Endothelial cell of umbilical vein (primary cell): ENCODE measurements around the gene OLIG1. TPM values are rescaled to one million over a fixed set of nuclear protein-coding genes. Genes with fewer than 3 reads are reported as not detected.

ENCODE experiments used
- BruUV-seq: library from RNA; stranded (reverse); fragments of 400-500 nt; replicated peaks from 2 replicates; lab custom pipeline; 2021; lab: Mats Ljungman, UMichigan
- CTCF ChIA-PET: fragments of 300-600, 350-600 bp; sonication (Branson Sonifier 250); formaldehyde crosslinking; loops from one replicate; lab custom pipeline; 2021; ENCODE audit warnings: antibody characterized with exemption, inconsistent platforms; lab: Charles Lee
- POLR2A ChIA-PET: fragments of 300-600, 350-600 bp; sonication (Branson Sonifier 250); formaldehyde crosslinking; loops from one replicate; lab custom pipeline; 2021; ENCODE audit warnings: antibody characterized with exemption, inconsistent platforms; lab: Charles Lee
- DNase-seq: peaks from one replicate; pipeline ENCODE4 v3.0.0-alpha.2; 2011; ENCODE audit warnings: low read depth, low spot score
- FAIRE-seq: peaks from 2 replicates; lab custom pipeline; 2011; peaks lifted over from hg19 to GRCh38; lab: Jason Lieb, UNC
- H2AFZ ChIP-seq: 2 replicates; pipeline ENCODE4 v1.6.0; 2012; ENCODE audit warnings: low read depth, low read length, control low read depth, inconsistent platforms
- H3K27ac ChIP-seq: 2 replicates; pipeline ENCODE4 v1.5.1; 2011; ENCODE audit warnings: low read depth, mild to moderate bottlenecking, control low read depth, low read length, moderate library complexity; ENCODE audit not compliant: insufficient read depth
- H3K27me3 ChIP-seq, 2 experiments: 2 replicates each; pipeline versions ENCODE4 v1.6.0 to v1.6.1; 2011; ENCODE audit warnings: low read length in 2 of 2, mixed read lengths in 1 of 2; ENCODE audit not compliant: control insufficient read depth in 2 of 2, insufficient read depth in 2 of 2
- H3K36me3 ChIP-seq, 2 experiments: 2 replicates in 1 of 2; 3 replicates in 1 of 2; pipeline ENCODE4 v1.5.1; 2011; ENCODE audit warnings: low read length in 2 of 2, mild to moderate bottlenecking in 1 of 2, moderate library complexity in 1 of 2; ENCODE audit not compliant: control insufficient read depth in 2 of 2, insufficient read depth in 2 of 2; ENCODE audit errors: extremely low read depth in 1 of 2
- H3K4me1 ChIP-seq: 3 replicates; pipeline ENCODE4 v1.5.1; 2011; ENCODE audit warnings: mild to moderate bottlenecking, low read length; ENCODE audit not compliant: control insufficient read depth, insufficient read depth; ENCODE audit errors: extremely low read depth
- H3K4me2 ChIP-seq: 2 replicates; pipeline ENCODE4 v1.6.1; 2011; ENCODE audit warnings: low read length, control low read depth, mixed read lengths; ENCODE audit not compliant: insufficient read depth
- H3K4me3 ChIP-seq, 3 experiments: fragments of 200-600 bp in 1 of 3; sonication (generic), shearing (Covaris generic) in 1 of 3; replicated peaks in 1 of 3; 2 replicates each; pipeline ENCODE4 v1.5.1; 2011 to 2016; ENCODE audit warnings: control low read depth in 3 of 3, low read length in 3 of 3, mild to moderate bottlenecking in 2 of 3, inconsistent platforms in 1 of 3, low read depth in 1 of 3, moderate library complexity in 1 of 3; ENCODE audit not compliant: insufficient read depth in 1 of 3
- H3K79me2 ChIP-seq: 2 replicates; pipeline ENCODE4 v1.6.0; 2012; ENCODE audit warnings: low read length, inconsistent platforms; ENCODE audit not compliant: control insufficient read depth, insufficient read depth
- H3K9ac ChIP-seq: replicated peaks from 2 replicates; pipeline ENCODE3; 2011; ENCODE audit warnings: low read length, control low read depth; ENCODE audit not compliant: insufficient read depth; ENCODE audit errors: extremely low read depth
- H3K9me1 ChIP-seq: replicated peaks from 3 replicates; pipeline ENCODE4 v1.6.0; 2011; ENCODE audit warnings: mild to moderate bottlenecking, low read length; ENCODE audit not compliant: control insufficient read depth, insufficient read depth; ENCODE audit errors: extremely low read depth
- H3K9me3 ChIP-seq: replicated peaks from 2 replicates; pipeline ENCODE4 v1.5.1; 2012; ENCODE audit warnings: low read length, inconsistent platforms; ENCODE audit not compliant: control insufficient read depth, insufficient read depth
- H4K20me1 ChIP-seq: replicated peaks from 2 replicates; pipeline ENCODE3; 2011; ENCODE audit warnings: mild to moderate bottlenecking, low read length; ENCODE audit not compliant: control insufficient read depth, insufficient read depth; ENCODE audit errors: extremely low read depth
- EZH2 ChIP-seq: IDR thresholded peaks from 2 replicates; pipeline ENCODE4 v1.6.1; 2012; ENCODE audit warnings: borderline replicate concordance, low read depth, mild to moderate bottlenecking, moderate library complexity, low read length, inconsistent platforms; ENCODE audit not compliant: severe bottlenecking
- MAX ChIP-seq: IDR thresholded peaks from 2 replicates; pipeline ENCODE4 v1.6.1; 2011; ENCODE audit not compliant: insufficient read depth, insufficient read length
- MYC ChIP-seq: IDR thresholded peaks from one replicate; pipeline ENCODE4 v1.6.1; 2011; ENCODE audit warnings: mild to moderate bottlenecking, low read depth, low read length
- POLR2A ChIP-seq: IDR thresholded peaks from 2 replicates; pipeline ENCODE4 v1.6.1; 2012; ENCODE audit warnings: low read depth, mild to moderate bottlenecking, control low read depth, low read length
- dilution Hi-C: fragments of 300-500 bp; cut with MboI; formaldehyde crosslinking; loops from one replicate; pipeline ENCODE4 v1.15.0; 2019; ENCODE audit warnings: low sequenced_read_pairs; ENCODE audit not compliant: extremely low pct_ligation_motif_present
- intact Hi-C: fragments of 100-400 bp; cut with micrococcal nuclease; formaldehyde crosslinking; loops from one replicate; pipeline ENCODE4 v1.10.0; 2022
- polyA plus RNA-seq, 4 experiments: library from polyadenylated mRNA; depleted of rRNA in 3 of 4; stranded (reverse) in 3 of 4; unstranded in 1 of 4; fragments of >200 nt; gene quantifications; 2 replicates each; pipeline versions ENCODE4 v1.2.1 to v1.2.3, GENCODE V29; 2011 to 2012; ENCODE audit warnings: missing spikeins in 1 of 4
- total RNA-seq: library from RNA; stranded (reverse); gene quantifications from 2 replicates; pipeline ENCODE4 v1.2.3, GENCODE V29; 2021

The OLIG1 gene
- total and polyA plus RNA-seq, 2 donors (not counting 3 experiments of a cell fraction or from before 2014, with no cell fraction given): not detected

GRCh38 chr21:33028773-33029384 is 41.1 kb upstream of the OLIG1 start:
- no peaks in the 10 kb centered on the region for H3K36me3 ChIP-seq
- peaks cover 3% of the 10 kb centered on the region for H3K4me1 ChIP-seq
- H3K27me3 ChIP-seq: peaks cover 92 to 98% of the 10 kb centered on the region in 2 experiments
- H3K9me3 ChIP-seq: no peaks in the 10 kb centered on the region
- no peaks in the 10 kb centered on the region for H3K79me2 ChIP-seq
- ChIA-PET CTCF (interaction anchor here (0.9 to 1.6 kb wide), 2 partner anchors 8 to 14 kb away, joined by 3 read pairs; no protein-coding TSS in a partner anchor), POLR2A (no interaction called here)
- DNase-seq: no peak
- intact Hi-C loops: loop anchor here (10.0 kb wide), 1 partner anchor 46 kb away; the partner anchor contains the start of gene OLIG1
- no peak overlapping the region for H3K27ac ChIP-seq
- no peak overlapping the region for H2AFZ ChIP-seq
- no peaks in the 10 kb centered on the region for H3K9me1 ChIP-seq
- no TSS peak for BruUV-seq
- H3K9ac ChIP-seq: no peak overlapping the region
- dilution Hi-C loops: no loop called here
- H3K4me2 ChIP-seq: no peak overlapping the region
- H3K4me3 ChIP-seq: no peak overlapping the region
- H4K20me1 ChIP-seq: no peaks in the 10 kb centered on the region
- FAIRE-seq: no peak
- TF ChIP-seq MAX (peak; percentile 23), MYC (no peak), POLR2A (no peak)

GRCh38 chr21:33029385-33029921 is 40.5 kb upstream of the OLIG1 start:
- BruUV-seq: no TSS peak
- H3K9ac ChIP-seq: no peak overlapping the region
- TF ChIP-seq EZH2 (peak; percentile 63), MYC (no peak)
- no peaks in the 10 kb centered on the region for H3K9me1 ChIP-seq
- no peak for DNase-seq
- H3K9me3 ChIP-seq: no peaks in the 10 kb centered on the region
- H4K20me1 ChIP-seq: no peaks in the 10 kb centered on the region
- intact Hi-C loops: loop anchor here (10.0 kb wide), 1 partner anchor 45 kb away; the partner anchor contains the start of gene OLIG1
- no peaks in the 10 kb centered on the region for H3K79me2 ChIP-seq
- dilution Hi-C loops: no loop called here
- no peak overlapping the region for H3K27ac ChIP-seq
- POLR2A ChIA-PET: no interaction called here
- peaks cover 92 to 98% of the 10 kb centered on the region in 2 experiments for H3K27me3 ChIP-seq
- peaks cover 3% of the 10 kb centered on the region for H3K4me1 ChIP-seq
- no peaks in the 10 kb centered on the region for H3K36me3 ChIP-seq
- no peak overlapping the region for H2AFZ ChIP-seq
- CTCF ChIA-PET: interaction anchor here (0.9 to 1.6 kb wide), 3 partner anchors 9 to 14 kb away, joined by 3 read pairs; no protein-coding TSS in a partner anchor
- no peak overlapping the region for H3K4me3 ChIP-seq
- no peak for FAIRE-seq
- no peak overlapping the region for H3K4me2 ChIP-seq
